ENCODE data around the gene OSBPL6.

The OSBPL6 gene

GRCh38 chr2:178413472-178414265 is 219.4 kb downstream of the OSBPL6 start:
- H4K20me1 ChIP-seq (ENCODE audit: insufficient read depth, low read length), result no peaks in the 10 kb centered on the region
- H3K4me3 ChIP-seq (ENCODE audit: low read depth in 1 of 2, low read length in 2 of 2), result peak overlapping the region; percentile 67 to 80
- H3K9me3 ChIP-seq (ENCODE audit: insufficient read depth, low read length, severe bottlenecking), result no peaks in the 10 kb centered on the region
- H3K27me3 ChIP-seq (ENCODE audit: insufficient read depth, low read length, poor library complexity), result peaks cover 3% of the 10 kb centered on the region
- H3K36me3 ChIP-seq (ENCODE audit: insufficient read depth, low read length), result peaks cover 13% of the 10 kb centered on the region; the same call in 1 of the 2 replicates
- peak; percentile 87 for DNase-seq
- peak overlapping the region; percentile 78 for H2AFZ ChIP-seq (ENCODE audit: low read depth, low read length)
- H3K9ac ChIP-seq (ENCODE audit: low read depth, low read length), result peak overlapping the region; percentile 74
- H3K27ac ChIP-seq (ENCODE audit: low read length), result peak overlapping the region; percentile 85
- peaks cover 25% of the 10 kb centered on the region for H3K4me1 ChIP-seq (ENCODE audit: insufficient read depth, low read length)
- H3K79me2 ChIP-seq (ENCODE audit: insufficient read depth, low read length), result peaks cover 32% of the 10 kb centered on the region
- peak overlapping the region; percentile 60 for H3K4me2 ChIP-seq (ENCODE audit: insufficient read depth, low read length)
- ATAC-seq (ENCODE audit: insufficient read depth, low read depth), result peak; percentile 82
- TF ChIP-seq EZH2 (IDR thresholded peaks at IDR 0.05; ENCODE audit: borderline replicate concordance, low read depth, low read length, severe bottlenecking), result no peak

GRCh38 chr2:178414266-178415247 is 220.2 kb downstream of the OSBPL6 start:
- H3K79me2 ChIP-seq (ENCODE audit: insufficient read depth, low read length), result peaks cover 39% of the 10 kb centered on the region
- peak overlapping the region; percentile 74 for H3K9ac ChIP-seq (ENCODE audit: low read depth, low read length)
- H3K9me3 ChIP-seq (ENCODE audit: insufficient read depth, low read length, severe bottlenecking), result no peaks in the 10 kb centered on the region
- peak; percentile 91 for DNase-seq
- peaks cover 25% of the 10 kb centered on the region for H3K4me1 ChIP-seq (ENCODE audit: insufficient read depth, low read length)
- peaks cover 1% of the 10 kb centered on the region for H3K27me3 ChIP-seq (ENCODE audit: insufficient read depth, low read length, poor library complexity)
- no peaks in the 10 kb centered on the region for H4K20me1 ChIP-seq (ENCODE audit: insufficient read depth, low read length)
- H3K4me2 ChIP-seq (ENCODE audit: insufficient read depth, low read length), result peak overlapping the region; percentile 60
- peak; percentile 78 for ATAC-seq (ENCODE audit: insufficient read depth, low read depth)
- TF ChIP-seq CTCF (IDR thresholded peaks at IDR 0.05; ENCODE audit: borderline replicate concordance, extremely low read depth, low read length, poor library complexity, severe bottlenecking), result peak; percentile 91
- TF ChIP-seq EZH2 (IDR thresholded peaks at IDR 0.05; ENCODE audit: borderline replicate concordance, low read depth, low read length, severe bottlenecking), result no peak
- H3K27ac ChIP-seq (ENCODE audit: low read length), result peak overlapping the region; percentile 85
- H2AFZ ChIP-seq (ENCODE audit: low read depth, low read length), result peak overlapping the region; percentile 78
- peaks cover 16% of the 10 kb centered on the region; the same call in 1 of the 2 replicates for H3K36me3 ChIP-seq (ENCODE audit: insufficient read depth, low read length)
- H3K4me3 ChIP-seq (ENCODE audit: low read depth in 1 of 2, low read length in 2 of 2), result peak overlapping the region; percentile 67 to 80

GRCh38 chr2:178415979-178416378 is 221.7 kb downstream of the OSBPL6 start:
- no peak overlapping the region for H3K27ac ChIP-seq (ENCODE audit: low read length)
- peaks cover 47% of the 10 kb centered on the region for H3K79me2 ChIP-seq (ENCODE audit: insufficient read depth, low read length)
- H3K27me3 ChIP-seq (ENCODE audit: insufficient read depth, low read length, poor library complexity), result no peaks in the 10 kb centered on the region
- ATAC-seq (ENCODE audit: insufficient read depth, low read depth) (no peak), DNase-seq (no peak)
- H2AFZ ChIP-seq (ENCODE audit: low read depth, low read length), result no peak overlapping the region
- peaks cover 26% of the 10 kb centered on the region; the same call in 1 of the 2 replicates for H3K36me3 ChIP-seq (ENCODE audit: insufficient read depth, low read length)
- no peaks in the 10 kb centered on the region for H3K9me3 ChIP-seq (ENCODE audit: insufficient read depth, low read length, severe bottlenecking)
- H4K20me1 ChIP-seq (ENCODE audit: insufficient read depth, low read length), result no peaks in the 10 kb centered on the region
- no peak overlapping the region for H3K4me3 ChIP-seq (ENCODE audit: low read depth in 1 of 2, low read length in 2 of 2)
- H3K4me1 ChIP-seq (ENCODE audit: insufficient read depth, low read length), result peaks cover 25% of the 10 kb centered on the region
- H3K9ac ChIP-seq (ENCODE audit: low read depth, low read length), result no peak overlapping the region; the same call in 1 of the 2 replicates
- TF ChIP-seq EZH2 (IDR thresholded peaks at IDR 0.05; ENCODE audit: borderline replicate concordance, low read depth, low read length, severe bottlenecking) (no peak), CTCF (IDR thresholded peaks at IDR 0.05; ENCODE audit: borderline replicate concordance, extremely low read depth, low read length, poor library complexity, severe bottlenecking) (no peak)
- peak overlapping the region; percentile 60; the same call in 1 of the 2 replicates for H3K4me2 ChIP-seq (ENCODE audit: insufficient read depth, low read length)
